HEK293 (cell line): ENCODE data around the gene DXO.

ENCODE experiments used
- GLI2 ChIP-seq: fragments of 450-650 bp; formaldehyde crosslinking; IDR thresholded peaks from 2 replicates; pipeline ENCODE4; 2017; ENCODE audit warnings: missing biosample characterization, missing genetic modification characterization, low read depth, borderline replicate concordance
- GLIS2 ChIP-seq: fragments of 450-650 bp; formaldehyde crosslinking; IDR thresholded peaks from 2 replicates; pipeline ENCODE4 v1.5.1; 2016; ENCODE audit warnings: missing biosample characterization, missing genetic modification characterization
- MYNN ChIP-seq: fragments of 450-650 bp; formaldehyde crosslinking; IDR thresholded peaks from 2 replicates; pipeline ENCODE4 v1.5.1; 2016; ENCODE audit warnings: missing biosample characterization, missing genetic modification characterization, borderline replicate concordance
- MZF1 ChIP-seq: fragments of 450-650 bp; formaldehyde crosslinking; IDR thresholded peaks from 2 replicates; pipeline ENCODE4 v1.5.1; 2017; ENCODE audit warnings: missing biosample characterization, missing genetic modification characterization, borderline replicate concordance
- SCRT2 ChIP-seq: fragments of 450-650 bp; formaldehyde crosslinking; IDR thresholded peaks from 2 replicates; pipeline ENCODE4 v1.5.1; 2016; ENCODE audit warnings: missing biosample characterization, missing genetic modification characterization
- TCF7L2 ChIP-seq: IDR thresholded peaks from 2 replicates; pipeline ENCODE4 v1.6.1; 2011; ENCODE audit warnings: low read depth, mild to moderate bottlenecking, inconsistent platforms, low read length, moderate library complexity, borderline replicate concordance
- TRIM28 ChIP-seq: IDR thresholded peaks from 2 replicates; pipeline ENCODE4 v1.6.1; 2011; ENCODE audit warnings: low read length, control low read depth, borderline replicate concordance
- ZBTB20 ChIP-seq: fragments of 450-650 bp; formaldehyde crosslinking; IDR thresholded peaks from 2 replicates; pipeline ENCODE4 v1.5.1; 2016; ENCODE audit warnings: missing biosample characterization, missing genetic modification characterization
- ZBTB8A ChIP-seq: fragments of 450-650 bp; formaldehyde crosslinking; IDR thresholded peaks from 2 replicates; pipeline ENCODE4 v1.5.1; 2016; ENCODE audit warnings: missing biosample characterization, missing genetic modification characterization
- ZFP3 ChIP-seq: fragments of 450-650 bp; formaldehyde crosslinking; IDR thresholded peaks from 2 replicates; pipeline ENCODE4 v1.5.1; 2016; ENCODE audit warnings: low read depth, missing biosample characterization, missing genetic modification characterization
- ZNF112 ChIP-seq: fragments of 450-650 bp; formaldehyde crosslinking; IDR thresholded peaks from 2 replicates; pipeline ENCODE4 v1.5.0; 2017; ENCODE audit warnings: missing biosample characterization, missing genetic modification characterization
- ZNF132 ChIP-seq: fragments of 450-650 bp; formaldehyde crosslinking; IDR thresholded peaks from 2 replicates; pipeline ENCODE4 v1.5.1; 2017; ENCODE audit warnings: missing biosample characterization, missing genetic modification characterization, borderline replicate concordance
- ZNF221 ChIP-seq: fragments of 450-650 bp; formaldehyde crosslinking; IDR thresholded peaks from 2 replicates; pipeline ENCODE4 v1.5.1; 2017; ENCODE audit warnings: missing biosample characterization, missing genetic modification characterization, borderline replicate concordance
- ZNF248 ChIP-seq: fragments of 450-650 bp; formaldehyde crosslinking; IDR thresholded peaks from 2 replicates; pipeline ENCODE4 v1.5.1; 2017; ENCODE audit warnings: missing biosample characterization, missing genetic modification characterization
- ZNF37A ChIP-seq: fragments of 450-650 bp; IDR thresholded peaks from 2 replicates; pipeline ENCODE4 v1.5.1; 2018; ENCODE audit warnings: missing biosample characterization, missing genetic modification characterization
- ZNF404 ChIP-seq: fragments of 450-650 bp; formaldehyde crosslinking; IDR thresholded peaks from 2 replicates; pipeline ENCODE4 v1.5.1; 2017; ENCODE audit warnings: missing biosample characterization, missing genetic modification characterization
- ZNF416 ChIP-seq: fragments of 450-650 bp; formaldehyde crosslinking; IDR thresholded peaks from 2 replicates; pipeline ENCODE4 v1.5.1; 2016; ENCODE audit warnings: missing biosample characterization, missing genetic modification characterization
- ZNF473 ChIP-seq: fragments of 450-650 bp; formaldehyde crosslinking; IDR thresholded peaks from 2 replicates; pipeline ENCODE4 v1.5.1; 2017; ENCODE audit warnings: missing biosample characterization, missing genetic modification characterization
- ZNF558 ChIP-seq: fragments of 450-650 bp; formaldehyde crosslinking; IDR thresholded peaks from 2 replicates; pipeline ENCODE4 v1.5.1; 2016; ENCODE audit warnings: missing biosample characterization, missing genetic modification characterization
- ZNF571 ChIP-seq: fragments of 450-650 bp; formaldehyde crosslinking; IDR thresholded peaks from 2 replicates; pipeline ENCODE4 v1.5.0; 2017; ENCODE audit warnings: missing biosample characterization, missing genetic modification characterization
- ZNF585B ChIP-seq: fragments of 450-650 bp; formaldehyde crosslinking; IDR thresholded peaks from 2 replicates; pipeline ENCODE4 v1.5.1; 2016; ENCODE audit warnings: missing biosample characterization, missing genetic modification characterization
- ZNF610 ChIP-seq: fragments of 450-650 bp; formaldehyde crosslinking; IDR thresholded peaks from 2 replicates; pipeline ENCODE4 v1.5.1; 2016; ENCODE audit warnings: missing biosample characterization, missing genetic modification characterization, borderline replicate concordance
- ZNF621 ChIP-seq: fragments of 450-650 bp; formaldehyde crosslinking; IDR thresholded peaks from 2 replicates; pipeline ENCODE4 v1.5.1; 2017; ENCODE audit warnings: missing biosample characterization, missing genetic modification characterization
- ZNF654 ChIP-seq: fragments of 450-650 bp; formaldehyde crosslinking; IDR thresholded peaks from 2 replicates; pipeline ENCODE4 v1.5.1; 2016; ENCODE audit warnings: low read depth, missing biosample characterization, missing genetic modification characterization
- ZNF660 ChIP-seq: fragments of 450-650 bp; IDR thresholded peaks from 2 replicates; pipeline ENCODE4 v1.5.1; 2018; ENCODE audit warnings: missing biosample characterization, mild to moderate bottlenecking, missing genetic modification characterization
- ZNF677 ChIP-seq: fragments of 450-650 bp; IDR thresholded peaks from 2 replicates; pipeline ENCODE4 v1.5.0; 2018; ENCODE audit warnings: missing biosample characterization, mild to moderate bottlenecking, missing genetic modification characterization, moderate library complexity
- ZNF707 ChIP-seq: fragments of 450-650 bp; formaldehyde crosslinking; IDR thresholded peaks from 2 replicates; pipeline ENCODE4 v1.5.1; 2016; ENCODE audit warnings: missing biosample characterization, missing genetic modification characterization
- ZNF792 ChIP-seq: fragments of 450-650 bp; formaldehyde crosslinking; IDR thresholded peaks from 2 replicates; pipeline ENCODE4 v1.5.1; 2016; ENCODE audit warnings: missing biosample characterization, missing genetic modification characterization
- ZSCAN16 ChIP-seq: fragments of 450-650 bp; formaldehyde crosslinking; IDR thresholded peaks from 2 replicates; pipeline ENCODE4 v1.5.1; 2016; ENCODE audit warnings: missing biosample characterization, missing genetic modification characterization
- ZSCAN30 ChIP-seq: fragments of 450-650 bp; IDR thresholded peaks from 2 replicates; pipeline ENCODE4 v1.5.1; 2018; ENCODE audit warnings: missing biosample characterization, mild to moderate bottlenecking, missing genetic modification characterization, moderate library complexity
- TF ChIP-seq, protein P1 (sequence below): fragments of 450-650 bp; formaldehyde crosslinking; IDR thresholded peaks from 2 replicates; pipeline ENCODE4 v1.5.1; 2016; ENCODE audit warnings: missing biosample characterization, missing genetic modification characterization
- TF ChIP-seq, protein P2 (sequence below): fragments of 450-650 bp; formaldehyde crosslinking; IDR thresholded peaks from 2 replicates; pipeline ENCODE4 v1.5.1; 2017; ENCODE audit warnings: missing biosample characterization, missing genetic modification characterization
- TF ChIP-seq, protein P3 (sequence below): IDR thresholded peaks from 2 replicates; pipeline ENCODE4 v1.6.1; 2011; ENCODE audit warnings: mild to moderate bottlenecking, low read depth, low read length, borderline replicate concordance
- TF ChIP-seq, protein P4 (sequence below): fragments of 450-650 bp; formaldehyde crosslinking; IDR thresholded peaks from 2 replicates; pipeline ENCODE4 v1.5.1; 2016; ENCODE audit warnings: missing biosample characterization, missing genetic modification characterization
- TF ChIP-seq, protein P5 (sequence below): sonication (generic); formaldehyde crosslinking; IDR thresholded peaks from 2 replicates; pipeline ENCODE4 v1.8.1; 2022; ENCODE audit warnings: mild to moderate bottlenecking, moderate library complexity, missing genetic modification reagents

Gene DXO

DNA sequence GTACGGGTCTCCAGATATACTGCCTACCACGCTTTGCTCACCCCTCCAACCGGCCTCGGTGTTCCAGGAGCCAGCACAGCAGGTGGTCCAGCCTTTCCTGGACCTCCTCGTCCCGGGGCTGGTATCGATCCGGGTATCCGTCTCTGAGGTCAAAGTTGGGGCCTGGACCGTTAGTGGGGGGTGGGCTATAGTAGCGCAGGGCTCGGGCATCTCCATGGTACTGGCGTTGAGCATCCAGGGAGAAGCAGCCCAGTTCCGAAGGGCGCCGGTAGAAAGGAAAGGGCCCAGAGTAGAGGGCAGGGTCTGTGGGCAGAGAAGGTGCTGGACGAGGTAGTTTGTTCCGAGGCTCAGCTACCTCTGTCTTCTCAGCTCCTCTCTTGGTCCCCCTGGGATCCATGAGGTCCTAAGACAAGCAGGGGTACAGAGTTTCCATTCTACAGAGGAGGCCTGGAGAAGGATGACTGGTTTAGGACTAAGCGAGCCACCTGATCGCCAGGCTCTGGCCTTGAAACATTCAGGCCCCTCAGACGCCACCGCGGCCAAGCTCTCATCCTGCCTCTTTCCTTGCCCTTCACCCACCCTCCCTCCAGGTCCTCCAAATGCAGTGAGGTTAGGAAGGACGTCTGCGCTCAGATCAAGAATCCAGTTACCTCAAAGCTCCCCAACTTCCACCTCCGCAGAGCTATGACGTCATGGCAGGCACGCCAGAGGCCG lies 502 bp downstream of the DXO start (continued):
- TF ChIP-seq ZNF416 (no peak), ZNF621 (tag by site-specific recombination) (no peak), ZNF558 (tag by site-specific recombination) (peak; percentile 58; the same call in 1 of the 2 replicates), ZBTB20 (tag by site-specific recombination) (0 out of 2 replicates have a peak, but pooled peaks have one; percentile 7), ZNF132 (tag by site-specific recombination) (no peak), ZNF654 (tag by site-specific recombination) (no peak), GLI2 (tag by site-specific recombination) (no peak), ZNF571 (no peak), ZNF660 (tag by site-specific recombination) (no peak), ZNF473 (no peak), GLIS2 (tag by site-specific recombination) (no peak), MYNN (tag by site-specific recombination) (no peak), ZNF677 (no peak), TRIM28 (0 out of 2 replicates have a peak, but pooled peaks have one; percentile 30), SCRT2 (tag by site-specific recombination) (no peak), ZSCAN30 (tag by site-specific recombination) (0 out of 2 replicates have a peak, but pooled peaks have one; percentile 67), ZNF585B (no peak), ZNF404 (tag by site-specific recombination) (no peak), MZF1 (tag by site-specific recombination) (0 out of 2 replicates have a peak, but pooled peaks have one; percentile 44), ZNF792 (no peak), ZNF112 (no peak), ZNF707 (no peak; the same call in 1 of the 2 replicates), ZFP3 (tag by site-specific recombination) (no peak), ZNF37A (tag by site-specific recombination) (no peak), ZNF221 (tag by site-specific recombination) (no peak), ZBTB8A (no peak), ZNF248 (tag by site-specific recombination) (no peak), ZSCAN16 (tag by site-specific recombination) (peak; percentile 30; the same call in 1 of the 2 replicates), TCF7L2 (no peak), ZNF610 (tag by site-specific recombination) (no peak)
- TF ChIP-seq, protein P1, sequence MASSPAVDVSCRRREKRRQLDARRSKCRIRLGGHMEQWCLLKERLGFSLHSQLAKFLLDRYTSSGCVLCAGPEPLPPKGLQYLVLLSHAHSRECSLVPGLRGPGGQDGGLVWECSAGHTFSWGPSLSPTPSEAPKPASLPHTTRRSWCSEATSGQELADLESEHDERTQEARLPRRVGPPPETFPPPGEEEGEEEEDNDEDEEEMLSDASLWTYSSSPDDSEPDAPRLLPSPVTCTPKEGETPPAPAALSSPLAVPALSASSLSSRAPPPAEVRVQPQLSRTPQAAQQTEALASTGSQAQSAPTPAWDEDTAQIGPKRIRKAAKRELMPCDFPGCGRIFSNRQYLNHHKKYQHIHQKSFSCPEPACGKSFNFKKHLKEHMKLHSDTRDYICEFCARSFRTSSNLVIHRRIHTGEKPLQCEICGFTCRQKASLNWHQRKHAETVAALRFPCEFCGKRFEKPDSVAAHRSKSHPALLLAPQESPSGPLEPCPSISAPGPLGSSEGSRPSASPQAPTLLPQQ: no peak
- TF ChIP-seq, protein P2, sequence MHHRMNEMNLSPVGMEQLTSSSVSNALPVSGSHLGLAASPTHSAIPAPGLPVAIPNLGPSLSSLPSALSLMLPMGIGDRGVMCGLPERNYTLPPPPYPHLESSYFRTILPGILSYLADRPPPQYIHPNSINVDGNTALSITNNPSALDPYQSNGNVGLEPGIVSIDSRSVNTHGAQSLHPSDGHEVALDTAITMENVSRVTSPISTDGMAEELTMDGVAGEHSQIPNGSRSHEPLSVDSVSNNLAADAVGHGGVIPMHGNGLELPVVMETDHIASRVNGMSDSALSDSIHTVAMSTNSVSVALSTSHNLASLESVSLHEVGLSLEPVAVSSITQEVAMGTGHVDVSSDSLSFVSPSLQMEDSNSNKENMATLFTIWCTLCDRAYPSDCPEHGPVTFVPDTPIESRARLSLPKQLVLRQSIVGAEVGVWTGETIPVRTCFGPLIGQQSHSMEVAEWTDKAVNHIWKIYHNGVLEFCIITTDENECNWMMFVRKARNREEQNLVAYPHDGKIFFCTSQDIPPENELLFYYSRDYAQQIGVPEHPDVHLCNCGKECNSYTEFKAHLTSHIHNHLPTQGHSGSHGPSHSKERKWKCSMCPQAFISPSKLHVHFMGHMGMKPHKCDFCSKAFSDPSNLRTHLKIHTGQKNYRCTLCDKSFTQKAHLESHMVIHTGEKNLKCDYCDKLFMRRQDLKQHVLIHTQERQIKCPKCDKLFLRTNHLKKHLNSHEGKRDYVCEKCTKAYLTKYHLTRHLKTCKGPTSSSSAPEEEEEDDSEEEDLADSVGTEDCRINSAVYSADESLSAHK: no peak; the same call in 1 of the 2 replicates
- TF ChIP-seq, protein P3, sequence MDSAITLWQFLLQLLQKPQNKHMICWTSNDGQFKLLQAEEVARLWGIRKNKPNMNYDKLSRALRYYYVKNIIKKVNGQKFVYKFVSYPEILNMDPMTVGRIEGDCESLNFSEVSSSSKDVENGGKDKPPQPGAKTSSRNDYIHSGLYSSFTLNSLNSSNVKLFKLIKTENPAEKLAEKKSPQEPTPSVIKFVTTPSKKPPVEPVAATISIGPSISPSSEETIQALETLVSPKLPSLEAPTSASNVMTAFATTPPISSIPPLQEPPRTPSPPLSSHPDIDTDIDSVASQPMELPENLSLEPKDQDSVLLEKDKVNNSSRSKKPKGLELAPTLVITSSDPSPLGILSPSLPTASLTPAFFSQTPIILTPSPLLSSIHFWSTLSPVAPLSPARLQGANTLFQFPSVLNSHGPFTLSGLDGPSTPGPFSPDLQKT: no peak
- TF ChIP-seq, protein P4, sequence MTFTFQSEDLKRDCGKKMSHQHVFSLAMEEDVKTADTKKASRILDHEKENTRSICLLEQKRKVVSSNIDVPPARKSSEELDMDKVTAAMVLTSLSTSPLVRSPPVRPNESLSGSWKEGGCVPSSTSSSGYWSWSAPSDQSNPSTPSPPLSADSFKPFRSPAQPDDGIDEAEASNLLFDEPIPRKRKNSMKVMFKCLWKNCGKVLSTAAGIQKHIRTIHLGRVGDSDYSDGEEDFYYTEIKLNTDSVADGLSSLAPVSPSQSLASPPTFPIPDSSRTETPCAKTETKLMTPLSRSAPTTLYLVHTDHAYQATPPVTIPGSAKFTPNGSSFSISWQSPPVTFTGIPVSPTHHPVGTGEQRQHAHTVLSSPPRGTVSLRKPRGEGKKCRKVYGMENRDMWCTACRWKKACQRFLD (tag by site-specific recombination): no peak
- TF ChIP-seq, protein P5, sequence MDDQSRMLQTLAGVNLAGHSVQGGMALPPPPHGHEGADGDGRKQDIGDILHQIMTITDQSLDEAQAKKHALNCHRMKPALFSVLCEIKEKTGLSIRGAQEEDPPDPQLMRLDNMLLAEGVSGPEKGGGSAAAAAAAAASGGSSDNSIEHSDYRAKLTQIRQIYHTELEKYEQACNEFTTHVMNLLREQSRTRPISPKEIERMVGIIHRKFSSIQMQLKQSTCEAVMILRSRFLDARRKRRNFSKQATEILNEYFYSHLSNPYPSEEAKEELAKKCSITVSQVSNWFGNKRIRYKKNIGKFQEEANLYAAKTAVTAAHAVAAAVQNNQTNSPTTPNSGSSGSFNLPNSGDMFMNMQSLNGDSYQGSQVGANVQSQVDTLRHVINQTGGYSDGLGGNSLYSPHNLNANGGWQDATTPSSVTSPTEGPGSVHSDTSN (CRISPR knock-in tag): 0 out of 2 replicates have a peak, but pooled peaks have one; percentile 18
